OCI-LY3 (cell line): ENCODE results near the gene PPP1R36.

ENCODE experiments used
- H2AFZ ChIP-seq: fragments of 200-600, 300-600 bp; shearing (Covaris generic); 2 replicates; pipeline ENCODE4 v1.6.0; 2014; ENCODE audit warnings: antibody characterized with exemption, low read depth, low read length
- H3K27ac ChIP-seq: fragments of 200-600, 300-600 bp; sonication (generic); 2 replicates; pipeline ENCODE4 v1.5.1; 2014; ENCODE audit warnings: mild to moderate bottlenecking, low read length, moderate library complexity, mixed read lengths
- H3K27me3 ChIP-seq: fragments of 200-600, 300-600 bp; sonication (generic); 2 replicates; pipeline ENCODE4 v1.6.1; 2014; ENCODE audit warnings: low read depth, low read length, mixed read lengths
- H3K36me3 ChIP-seq: fragments of 200-600, 300-600 bp; sonication (generic); replicated peaks from 2 replicates; pipeline ENCODE3; 2014; ENCODE audit warnings: low read depth, low read length, mixed read lengths
- H3K4me1 ChIP-seq: fragments of 300-600, 200-600 bp; sonication (generic); 2 replicates; pipeline ENCODE4 v1.6.1; 2014; ENCODE audit warnings: low read length, mixed read lengths
- H3K4me2 ChIP-seq: fragments of 200-600, 300-600 bp; sonication (generic); 2 replicates; pipeline ENCODE4 v1.6.1; 2014; ENCODE audit warnings: low read length, mixed read lengths
- H3K4me3 ChIP-seq: fragments of 300-600, 200-600 bp; sonication (generic); 2 replicates; pipeline ENCODE4 v1.5.1; 2014; ENCODE audit warnings: antibody characterized with exemption, mild to moderate bottlenecking, low read length, moderate library complexity
- H3K79me2 ChIP-seq: fragments of 300-600, 200-600 bp; shearing (Covaris generic); 2 replicates; pipeline ENCODE4 v1.6.1; 2014; ENCODE audit warnings: mild to moderate bottlenecking, low read length, mixed read lengths
- H3K9ac ChIP-seq: fragments of 300-600, 200-600 bp; shearing (Covaris generic); 2 replicates; pipeline ENCODE4 v1.6.0; 2014; ENCODE audit warnings: mild to moderate bottlenecking, low read length, moderate library complexity
- H3K9me3 ChIP-seq: fragments of 200-600, 300-600 bp; shearing (Covaris generic); 2 replicates; pipeline ENCODE4 v1.6.1; 2014; ENCODE audit warnings: low read length, mixed read lengths; ENCODE audit not compliant: insufficient read depth
- H4K20me1 ChIP-seq: fragments of 200-600, 300-600 bp; sonication (generic); 2 replicates; pipeline ENCODE4 v1.6.1; 2016; ENCODE audit warnings: low read length, mixed read lengths; ENCODE audit not compliant: insufficient read depth
- CTCF ChIP-seq: fragments of 200-600, 300-600 bp; sonication (generic); IDR thresholded peaks from 2 replicates; pipeline ENCODE4 v1.5.1; 2014; ENCODE audit warnings: antibody characterized with exemption, low read length, low read depth
- EZH2phosphoT487 ChIP-seq: fragments of 200-600 bp; shearing (Covaris generic); IDR thresholded peaks from 2 replicates; pipeline ENCODE4 v1.6.1; 2018; ENCODE audit warnings: antibody characterized with exemption, mixed run types, low read depth

The PPP1R36 gene

GRCh38 chr14:64542836-64543201 lies 6.9 kb upstream of the PPP1R36 start:
- TF ChIP-seq CTCF (no peak), EZH2phosphoT487 (no peak)
- H3K9ac ChIP-seq: no peak overlapping the region
- H2AFZ ChIP-seq: no peak overlapping the region
- no peaks in the 10 kb centered on the region for H3K79me2 ChIP-seq
- no peaks in the 10 kb centered on the region for H3K36me3 ChIP-seq
- H3K4me3 ChIP-seq: no peak overlapping the region
- H3K27ac ChIP-seq: no peak overlapping the region
- no peaks in the 10 kb centered on the region for H3K4me1 ChIP-seq
- H4K20me1 ChIP-seq: no peaks in the 10 kb centered on the region
- H3K27me3 ChIP-seq: no peaks in the 10 kb centered on the region
- H3K9me3 ChIP-seq: no peaks in the 10 kb centered on the region
- H3K4me2 ChIP-seq: no peak overlapping the region

- no peak overlapping the region for H3K4me3 ChIP-seq
- H3K79me2 ChIP-seq: no peaks in the 10 kb centered on the region
- TF ChIP-seq CTCF: no peak
- TF ChIP-seq EZH2phosphoT487: no peak
- no peaks in the 10 kb centered on the region for H3K36me3 ChIP-seq
- H2AFZ ChIP-seq: no peak overlapping the region
- H3K27me3 ChIP-seq: no peaks in the 10 kb centered on the region
- H3K9me3 ChIP-seq: no peaks in the 10 kb centered on the region
- H3K4me2 ChIP-seq: no peak overlapping the region
- no peak overlapping the region for H3K9ac ChIP-seq
- H4K20me1 ChIP-seq: no peaks in the 10 kb centered on the region
- no peak overlapping the region for H3K27ac ChIP-seq
- H3K4me1 ChIP-seq: no peaks in the 10 kb centered on the region
These were observed 5.0 kb upstream of the PPP1R36 start for GRCh38 chr14:64544607-64545312.

- H3K9ac ChIP-seq: no peak overlapping the region
- H3K36me3 ChIP-seq: no peaks in the 10 kb centered on the region
- H3K4me2 ChIP-seq: no peak overlapping the region
- no peak overlapping the region for H3K4me3 ChIP-seq
- peaks cover 12% of the 10 kb centered on the region for H3K27me3 ChIP-seq
- peaks cover 9% of the 10 kb centered on the region for H3K4me1 ChIP-seq
- TF ChIP-seq EZH2phosphoT487: no peak
- TF ChIP-seq CTCF: no peak
- no peak overlapping the region for H2AFZ ChIP-seq
- no peak overlapping the region for H3K27ac ChIP-seq
- no peaks in the 10 kb centered on the region for H4K20me1 ChIP-seq
- H3K9me3 ChIP-seq: no peaks in the 10 kb centered on the region
- H3K79me2 ChIP-seq: no peaks in the 10 kb centered on the region
These were observed 745 bp upstream of the PPP1R36 start for GRCh38 chr14:64549016-64549415.

GRCh38 chr14:64550621-64551333 lies 1.0 kb downstream of the PPP1R36 start:
- peaks cover 14% of the 10 kb centered on the region for H3K27me3 ChIP-seq
- peaks cover 9% of the 10 kb centered on the region for H3K4me1 ChIP-seq
- H3K79me2 ChIP-seq: no peaks in the 10 kb centered on the region
- TF ChIP-seq EZH2phosphoT487 (no peak), CTCF (no peak)
- H4K20me1 ChIP-seq: no peaks in the 10 kb centered on the region
- no peak overlapping the region for H3K27ac ChIP-seq
- H3K9me3 ChIP-seq: no peaks in the 10 kb centered on the region
- no peak overlapping the region for H3K4me2 ChIP-seq
- no peak overlapping the region for H3K4me3 ChIP-seq
- no peak overlapping the region for H3K9ac ChIP-seq
- no peak overlapping the region for H2AFZ ChIP-seq
- H3K36me3 ChIP-seq: no peaks in the 10 kb centered on the region
